Measurements from ENCODE around the gene PNLIPRP2. TPM values are rescaled to one million over a fixed set of nuclear protein-coding genes. Genes with fewer than 3 reads are reported as not detected.

The PNLIPRP2 gene
- total RNA-seq, 1 experiment from 2014 or later, result not detected

GRCh38 chr10:116594525-116595035, 26.2 kb upstream of the PNLIPRP2 start:
- Histone ChIP-seq H3K36me3 (ENCODE audit: insufficient read depth, low read length) (no peaks in the 10 kb centered on the region), H3K4me3 (ENCODE audit: low read length) (no peak overlapping the region), H3K79me2 (ENCODE audit: low read length) (no peaks in the 10 kb centered on the region), H3K4me2 (ENCODE audit: low read depth, low read length, poor library complexity, severe bottlenecking) (no peak overlapping the region), H3K9me2 (replicated peaks; ENCODE audit: insufficient read depth, low read length) (no peaks in the 10 kb centered on the region), H3K27me3 (ENCODE audit: low read length) (no peaks in the 10 kb centered on the region), H4K20me1 (ENCODE audit: insufficient read depth, low read depth, low read length) (no peaks in the 10 kb centered on the region), H3K9me3 (ENCODE audit: low read length) (no peaks in the 10 kb centered on the region), H2AFZ (ENCODE audit: low read length) (no peak overlapping the region), H3K27ac (ENCODE audit: low read length) (no peak overlapping the region), H3K9ac (ENCODE audit: low read length) (no peak overlapping the region), H3K4me1 (ENCODE audit: low read length) (no peaks in the 10 kb centered on the region)
- no peak for DNase-seq

- Histone ChIP-seq H3K4me2 (ENCODE audit: low read depth, low read length, poor library complexity, severe bottlenecking) (no peak overlapping the region), H3K79me2 (ENCODE audit: low read length) (no peaks in the 10 kb centered on the region), H3K9me2 (replicated peaks; ENCODE audit: insufficient read depth, low read length) (no peaks in the 10 kb centered on the region), H3K27ac (ENCODE audit: low read length) (no peak overlapping the region), H4K20me1 (ENCODE audit: insufficient read depth, low read depth, low read length) (no peaks in the 10 kb centered on the region), H3K9me3 (ENCODE audit: low read length) (no peaks in the 10 kb centered on the region), H3K27me3 (ENCODE audit: low read length) (no peaks in the 10 kb centered on the region), H3K36me3 (ENCODE audit: insufficient read depth, low read length) (no peaks in the 10 kb centered on the region), H3K4me1 (ENCODE audit: low read length) (no peaks in the 10 kb centered on the region), H3K4me3 (ENCODE audit: low read length) (no peak overlapping the region), H2AFZ (ENCODE audit: low read length) (no peak overlapping the region), H3K9ac (ENCODE audit: low read length) (no peak overlapping the region)
- no peak for DNase-seq
Measured at GRCh38 chr10:116596062-116596461, 24.7 kb upstream of the PNLIPRP2 start.

GRCh38 chr10:116597543-116597942, 23.2 kb upstream of the PNLIPRP2 start:
- H3K27ac ChIP-seq (ENCODE audit: low read length), result no peak overlapping the region
- no peaks in the 10 kb centered on the region for H3K27me3 ChIP-seq (ENCODE audit: low read length)
- no peak overlapping the region for H3K9ac ChIP-seq (ENCODE audit: low read length)
- no peaks in the 10 kb centered on the region for H3K36me3 ChIP-seq (ENCODE audit: insufficient read depth, low read length)
- no peaks in the 10 kb centered on the region for H3K79me2 ChIP-seq (ENCODE audit: low read length)
- no peaks in the 10 kb centered on the region for H3K4me1 ChIP-seq (ENCODE audit: low read length)
- no peak overlapping the region for H3K4me3 ChIP-seq (ENCODE audit: low read length)
- no peak overlapping the region for H3K4me2 ChIP-seq (ENCODE audit: low read depth, low read length, poor library complexity, severe bottlenecking)
- H2AFZ ChIP-seq (ENCODE audit: low read length), result no peak overlapping the region
- no peak for DNase-seq
- H3K9me2 ChIP-seq (replicated peaks; ENCODE audit: insufficient read depth, low read length), result no peaks in the 10 kb centered on the region
- H4K20me1 ChIP-seq (ENCODE audit: insufficient read depth, low read depth, low read length), result no peaks in the 10 kb centered on the region
- H3K9me3 ChIP-seq (ENCODE audit: low read length), result no peaks in the 10 kb centered on the region

- H3K79me2 ChIP-seq (ENCODE audit: low read length), result no peaks in the 10 kb centered on the region
- H3K27ac ChIP-seq (ENCODE audit: low read length), result no peak overlapping the region
- DNase-seq, result no peak
- no peak overlapping the region for H3K4me2 ChIP-seq (ENCODE audit: low read depth, low read length, poor library complexity, severe bottlenecking)
- H3K9ac ChIP-seq (ENCODE audit: low read length), result no peak overlapping the region
- H3K4me1 ChIP-seq (ENCODE audit: low read length), result no peaks in the 10 kb centered on the region
- no peaks in the 10 kb centered on the region for H3K36me3 ChIP-seq (ENCODE audit: insufficient read depth, low read length)
- no peaks in the 10 kb centered on the region for H3K9me2 ChIP-seq (replicated peaks; ENCODE audit: insufficient read depth, low read length)
- no peak overlapping the region for H2AFZ ChIP-seq (ENCODE audit: low read length)
- no peaks in the 10 kb centered on the region for H3K9me3 ChIP-seq (ENCODE audit: low read length)
- H3K27me3 ChIP-seq (ENCODE audit: low read length), result no peaks in the 10 kb centered on the region
- no peaks in the 10 kb centered on the region for H4K20me1 ChIP-seq (ENCODE audit: insufficient read depth, low read depth, low read length)
- H3K4me3 ChIP-seq (ENCODE audit: low read length), result no peak overlapping the region
Measured at GRCh38 chr10:116598329-116598728, 22.4 kb upstream of the PNLIPRP2 start.

- Histone ChIP-seq H3K4me3 (ENCODE audit: low read length) (no peak overlapping the region), H2AFZ (ENCODE audit: low read length) (no peak overlapping the region), H3K27me3 (ENCODE audit: low read length) (no peaks in the 10 kb centered on the region), H3K4me1 (ENCODE audit: low read length) (no peaks in the 10 kb centered on the region), H3K4me2 (ENCODE audit: low read depth, low read length, poor library complexity, severe bottlenecking) (no peak overlapping the region), H3K9me2 (replicated peaks; ENCODE audit: insufficient read depth, low read length) (no peaks in the 10 kb centered on the region), H3K27ac (ENCODE audit: low read length) (no peak overlapping the region), H3K79me2 (ENCODE audit: low read length) (no peaks in the 10 kb centered on the region), H3K9ac (ENCODE audit: low read length) (no peak overlapping the region), H3K9me3 (ENCODE audit: low read length) (no peaks in the 10 kb centered on the region), H3K36me3 (ENCODE audit: insufficient read depth, low read length) (no peaks in the 10 kb centered on the region), H4K20me1 (ENCODE audit: insufficient read depth, low read depth, low read length) (no peaks in the 10 kb centered on the region)
- no peak for DNase-seq
Measured at GRCh38 chr10:116599991-116600390, 20.8 kb upstream of the PNLIPRP2 start.

GRCh38 chr10:116602648-116603400, 17.9 kb upstream of the PNLIPRP2 start:
- H3K9me2 ChIP-seq (replicated peaks; ENCODE audit: insufficient read depth, low read length), result no peaks in the 10 kb centered on the region
- no peak overlapping the region for H3K4me3 ChIP-seq (ENCODE audit: low read length)
- H3K36me3 ChIP-seq (ENCODE audit: insufficient read depth, low read length), result no peaks in the 10 kb centered on the region
- no peak for DNase-seq
- H3K79me2 ChIP-seq (ENCODE audit: low read length), result no peaks in the 10 kb centered on the region
- H3K27ac ChIP-seq (ENCODE audit: low read length), result no peak overlapping the region
- H3K9ac ChIP-seq (ENCODE audit: low read length), result no peak overlapping the region
- no peaks in the 10 kb centered on the region for H3K9me3 ChIP-seq (ENCODE audit: low read length)
- H3K4me1 ChIP-seq (ENCODE audit: low read length), result no peaks in the 10 kb centered on the region
- H3K4me2 ChIP-seq (ENCODE audit: low read depth, low read length, poor library complexity, severe bottlenecking), result no peak overlapping the region
- no peaks in the 10 kb centered on the region for H4K20me1 ChIP-seq (ENCODE audit: insufficient read depth, low read depth, low read length)
- no peak overlapping the region for H2AFZ ChIP-seq (ENCODE audit: low read length)
- no peaks in the 10 kb centered on the region for H3K27me3 ChIP-seq (ENCODE audit: low read length)

- no peak overlapping the region for H3K4me2 ChIP-seq (ENCODE audit: low read depth, low read length, poor library complexity, severe bottlenecking)
- no peaks in the 10 kb centered on the region for H3K4me1 ChIP-seq (ENCODE audit: low read length)
- no peak overlapping the region for H2AFZ ChIP-seq (ENCODE audit: low read length)
- no peaks in the 10 kb centered on the region for H4K20me1 ChIP-seq (ENCODE audit: insufficient read depth, low read depth, low read length)
- H3K9me3 ChIP-seq (ENCODE audit: low read length), result no peaks in the 10 kb centered on the region
- no peak overlapping the region for H3K4me3 ChIP-seq (ENCODE audit: low read length)
- H3K27ac ChIP-seq (ENCODE audit: low read length), result no peak overlapping the region
- no peaks in the 10 kb centered on the region for H3K9me2 ChIP-seq (replicated peaks; ENCODE audit: insufficient read depth, low read length)
- H3K79me2 ChIP-seq (ENCODE audit: low read length), result no peaks in the 10 kb centered on the region
- H3K36me3 ChIP-seq (ENCODE audit: insufficient read depth, low read length), result no peaks in the 10 kb centered on the region
- H3K27me3 ChIP-seq (ENCODE audit: low read length), result no peaks in the 10 kb centered on the region
- DNase-seq, result no peak
- no peak overlapping the region for H3K9ac ChIP-seq (ENCODE audit: low read length)
Measured at GRCh38 chr10:116606061-116606483, 14.7 kb upstream of the PNLIPRP2 start.

- Histone ChIP-seq H3K9ac (ENCODE audit: low read length) (no peak overlapping the region), H3K9me2 (replicated peaks; ENCODE audit: insufficient read depth, low read length) (no peaks in the 10 kb centered on the region), H3K4me3 (ENCODE audit: low read length) (no peak overlapping the region), H3K79me2 (ENCODE audit: low read length) (no peaks in the 10 kb centered on the region), H3K27me3 (ENCODE audit: low read length) (no peaks in the 10 kb centered on the region), H4K20me1 (ENCODE audit: insufficient read depth, low read depth, low read length) (no peaks in the 10 kb centered on the region), H3K4me2 (ENCODE audit: low read depth, low read length, poor library complexity, severe bottlenecking) (no peak overlapping the region), H3K9me3 (ENCODE audit: low read length) (no peaks in the 10 kb centered on the region), H2AFZ (ENCODE audit: low read length) (no peak overlapping the region), H3K36me3 (ENCODE audit: insufficient read depth, low read length) (no peaks in the 10 kb centered on the region), H3K4me1 (ENCODE audit: low read length) (no peaks in the 10 kb centered on the region), H3K27ac (ENCODE audit: low read length) (no peak overlapping the region)
- DNase-seq, result no peak
Measured at GRCh38 chr10:116607336-116607735, 13.4 kb upstream of the PNLIPRP2 start.
